AG04450 (cell line): Measurements from ENCODE around the gene PLPP6. TPM values are rescaled to one million over a fixed set of nuclear protein-coding genes. Genes with fewer than 3 reads are reported as not detected.

Source experiments
- CTCF ChIA-PET: fragments of 300-600, 350-600 bp; formaldehyde crosslinking; extraction: SDS; loops from one replicate; lab custom pipeline; 2022; ENCODE audit warnings: antibody characterized with exemption, inconsistent platforms; lab: Charles Lee
- POLR2A ChIA-PET: fragments of 350-600 bp; formaldehyde crosslinking; extraction: SDS; loops from one replicate; lab custom pipeline; 2021; ENCODE audit warnings: antibody characterized with exemption, inconsistent platforms; lab: Yijun Ruan, JAX
- DNase-seq: peaks from one replicate; pipeline ENCODE4 v3.0.0-alpha.2; 2011; ENCODE audit warnings: low read depth, low spot score
- H3K27ac ChIP-seq: one replicate; pipeline ENCODE4 v1.5.1; 2012; ENCODE audit warnings: low read depth, low read length, control low read depth
- H3K27me3 ChIP-seq: one replicate; pipeline ENCODE4 v1.6.0; 2012; ENCODE audit warnings: low read length; ENCODE audit not compliant: control insufficient read depth, insufficient read depth
- H3K4me3 ChIP-seq: 2 replicates; pipeline ENCODE4 v1.5.1; 2011; ENCODE audit warnings: mild to moderate bottlenecking, low read depth, low read length, control low read depth
- H3K9me3 ChIP-seq: 2 replicates; pipeline ENCODE4 v1.5.1; 2012; ENCODE audit warnings: low read length; ENCODE audit not compliant: control insufficient read depth, insufficient read depth
- polyA plus RNA-seq: library from polyadenylated mRNA; depleted of rRNA; stranded (reverse); fragments of >200 nt; gene quantifications from 2 replicates; pipeline ENCODE4 v1.2.3, GENCODE V29; 2011
- TF ChIP-seq, protein P1 (sequence below): IDR thresholded peaks from 2 replicates; pipeline ENCODE4 v1.5.1; 2011; ENCODE audit warnings: low read depth, low read length, control low read depth, inconsistent platforms

The PLPP6 gene
- polyA plus RNA-seq, 1 experiment: 12.1 TPM

DNA sequence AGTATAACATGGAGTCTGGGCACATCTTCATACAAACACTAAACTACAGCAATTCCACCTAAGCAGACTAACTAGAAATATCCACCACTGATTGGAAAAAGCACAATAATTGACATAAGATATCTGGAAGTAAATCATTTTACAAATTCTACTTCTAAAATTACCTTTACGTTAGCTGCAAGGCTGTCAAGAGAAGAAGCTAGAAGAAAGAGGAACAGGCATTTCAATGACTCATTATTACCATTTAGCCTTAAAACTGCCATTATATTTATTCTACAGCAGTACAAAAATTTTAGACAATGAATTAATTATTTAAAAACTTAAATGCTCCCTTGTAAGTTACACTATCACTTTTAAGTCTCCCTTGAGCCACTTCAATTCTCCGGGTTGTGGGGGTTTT is 43.4 kb upstream of the PLPP6 start:
- Histone ChIP-seq H3K9me3 (no peaks in the 10 kb centered on the region), H3K27me3 (peaks cover 2% of the 10 kb centered on the region), H3K4me3 (no peak overlapping the region), H3K27ac (no peak overlapping the region)
- ChIA-PET CTCF (no interaction called here), POLR2A (no interaction called here)
- TF ChIP-seq, protein P1, sequence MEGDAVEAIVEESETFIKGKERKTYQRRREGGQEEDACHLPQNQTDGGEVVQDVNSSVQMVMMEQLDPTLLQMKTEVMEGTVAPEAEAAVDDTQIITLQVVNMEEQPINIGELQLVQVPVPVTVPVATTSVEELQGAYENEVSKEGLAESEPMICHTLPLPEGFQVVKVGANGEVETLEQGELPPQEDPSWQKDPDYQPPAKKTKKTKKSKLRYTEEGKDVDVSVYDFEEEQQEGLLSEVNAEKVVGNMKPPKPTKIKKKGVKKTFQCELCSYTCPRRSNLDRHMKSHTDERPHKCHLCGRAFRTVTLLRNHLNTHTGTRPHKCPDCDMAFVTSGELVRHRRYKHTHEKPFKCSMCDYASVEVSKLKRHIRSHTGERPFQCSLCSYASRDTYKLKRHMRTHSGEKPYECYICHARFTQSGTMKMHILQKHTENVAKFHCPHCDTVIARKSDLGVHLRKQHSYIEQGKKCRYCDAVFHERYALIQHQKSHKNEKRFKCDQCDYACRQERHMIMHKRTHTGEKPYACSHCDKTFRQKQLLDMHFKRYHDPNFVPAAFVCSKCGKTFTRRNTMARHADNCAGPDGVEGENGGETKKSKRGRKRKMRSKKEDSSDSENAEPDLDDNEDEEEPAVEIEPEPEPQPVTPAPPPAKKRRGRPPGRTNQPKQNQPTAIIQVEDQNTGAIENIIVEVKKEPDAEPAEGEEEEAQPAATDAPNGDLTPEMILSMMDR: no peak
- DNase-seq: no peak

DNA sequence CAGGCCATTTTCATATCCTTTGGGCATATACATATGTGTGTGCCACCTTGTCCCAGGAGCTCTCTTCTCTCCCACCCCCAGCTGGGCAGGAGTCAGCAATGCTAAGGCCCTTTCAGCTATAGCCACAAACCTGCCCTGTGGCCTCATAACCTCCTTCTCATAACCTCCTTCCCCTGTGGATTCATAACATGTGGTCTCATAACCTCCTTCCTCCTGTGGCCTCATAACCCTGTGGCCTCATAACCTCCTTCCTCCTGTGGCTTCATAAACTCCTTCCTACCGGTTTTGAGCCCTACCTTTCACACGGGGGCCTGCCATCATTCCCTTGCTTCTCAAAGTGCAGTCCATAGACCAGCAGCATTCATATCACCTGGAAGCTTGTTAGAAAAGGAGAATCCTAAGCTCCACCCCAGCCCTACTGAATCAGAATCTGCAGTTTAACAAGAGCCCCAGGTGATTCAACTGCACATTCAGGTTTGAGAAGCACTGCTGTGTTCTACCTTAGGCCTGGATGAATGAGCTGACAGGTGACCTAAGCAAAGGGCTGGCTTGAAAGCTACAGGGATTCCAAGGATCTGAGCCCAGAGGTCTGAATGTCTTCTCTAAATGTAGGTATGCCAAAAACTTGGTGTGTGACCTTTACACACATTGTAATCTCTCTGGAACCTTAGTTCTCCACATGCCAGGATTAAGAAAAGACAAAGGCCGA is 41.9 kb upstream of the PLPP6 start:
- H3K4me3 ChIP-seq: no peak overlapping the region
- TF ChIP-seq, protein P1: no peak
- H3K9me3 ChIP-seq: no peaks in the 10 kb centered on the region
- ChIA-PET POLR2A (no interaction called here), CTCF (no interaction called here)
- no peak for DNase-seq
- no peaks in the 10 kb centered on the region for H3K27me3 ChIP-seq
- H3K27ac ChIP-seq: no peak overlapping the region

GRCh38 chr9:4620881-4621555 is 41.1 kb upstream of the PLPP6 start:
- TF ChIP-seq, protein P1: no peak
- no peak overlapping the region for H3K4me3 ChIP-seq
- H3K27me3 ChIP-seq: no peaks in the 10 kb centered on the region
- no peak for DNase-seq
- H3K9me3 ChIP-seq: no peaks in the 10 kb centered on the region
- ChIA-PET POLR2A (no interaction called here), CTCF (interaction anchor here (0.6 kb wide), 1 partner anchor 104 kb away, joined by 3 read pairs; no protein-coding TSS in a partner anchor)
- H3K27ac ChIP-seq: no peak overlapping the region

DNA sequence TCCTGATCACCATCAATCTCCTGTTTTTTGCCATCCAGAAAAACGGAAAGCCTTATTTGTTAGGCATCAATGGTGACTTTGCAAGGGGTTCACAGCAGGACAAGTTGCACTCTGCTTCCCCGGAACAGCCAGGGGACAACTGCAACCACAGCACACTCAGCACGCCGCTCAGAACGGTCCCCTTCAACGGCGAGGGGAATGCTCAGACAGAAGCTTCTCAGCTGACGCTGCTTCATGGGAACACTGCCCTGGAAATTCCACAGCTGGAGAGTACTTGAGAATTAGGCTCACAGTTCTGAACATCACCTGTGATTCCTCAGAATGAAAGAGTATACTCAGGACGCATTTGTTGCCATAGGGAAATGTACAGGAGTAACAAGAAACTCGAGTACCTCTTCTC is 40.1 kb upstream of the PLPP6 start:
- Histone ChIP-seq H3K4me3 (no peak overlapping the region), H3K9me3 (no peaks in the 10 kb centered on the region), H3K27ac (no peak overlapping the region), H3K27me3 (no peaks in the 10 kb centered on the region)
- CTCF ChIA-PET: interaction anchor here (1.2 to 2.3 kb wide), 3 partner anchors 18 to 118 kb away, joined by 3 to 10 read pairs (median 3); no protein-coding TSS in a partner anchor
- POLR2A ChIA-PET: no interaction called here
- TF ChIP-seq, protein P1: no peak
- DNase-seq: no peak

DNA sequence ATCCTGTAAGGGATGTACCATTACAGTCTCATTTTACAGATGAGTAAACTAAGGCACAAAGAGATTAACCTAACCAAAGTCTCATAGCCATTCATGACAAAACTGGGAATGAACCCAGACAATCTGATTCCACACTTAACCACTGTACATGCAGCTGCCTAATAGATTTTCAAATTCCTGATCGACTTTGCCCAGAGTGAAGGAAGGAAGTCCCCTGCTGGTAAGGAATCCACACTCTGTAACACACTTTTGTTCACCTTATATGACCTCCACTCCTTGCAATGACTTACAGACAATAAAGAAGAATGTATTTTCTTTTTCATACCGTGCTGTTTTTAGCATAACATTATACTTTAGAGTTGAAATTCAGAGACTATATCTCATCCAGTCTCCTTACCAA is 31.3 kb upstream of the PLPP6 start:
- ChIA-PET CTCF (no interaction called here), POLR2A (no interaction called here)
- no peak for DNase-seq
- Histone ChIP-seq H3K27me3 (no peaks in the 10 kb centered on the region), H3K27ac (no peak overlapping the region), H3K4me3 (no peak overlapping the region), H3K9me3 (no peaks in the 10 kb centered on the region)
- TF ChIP-seq, protein P1: no peak
